HG03442 (cell line): ENCODE results near the gene TOLLIP.

Source experiments
- ATAC-seq: cut with Tn5 transposase; IDR thresholded peaks from one replicate; pipeline ENCODE4 v1.9.1; 2021; ENCODE audit warnings: mild to moderate bottlenecking, moderate library complexity; ENCODE audit not compliant: unreplicated experiment

Gene TOLLIP

DNA sequence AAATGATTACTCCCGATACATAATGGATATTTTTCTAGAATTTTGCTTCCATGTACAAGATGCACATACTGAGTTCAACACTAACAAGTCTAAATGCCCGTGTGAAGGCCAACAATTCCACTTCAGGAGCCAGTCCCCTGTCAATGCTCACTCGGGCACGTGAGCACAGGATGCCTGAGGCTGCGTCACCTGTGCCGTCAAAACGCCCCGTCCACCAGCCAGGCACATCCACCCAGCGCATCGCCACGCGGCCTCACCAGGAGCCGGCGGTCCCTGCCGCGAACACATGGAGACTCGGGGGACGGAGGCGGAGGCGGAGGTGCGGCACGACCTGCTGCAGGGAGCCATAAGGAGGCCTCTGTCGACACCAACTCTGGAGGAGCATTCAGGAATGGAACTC lies 9.8 kb downstream of the TOLLIP start:
- no peak for ATAC-seq

GRCh38 chr11:1298695-1299492 lies 10.5 kb downstream of the TOLLIP start:
- no peak for ATAC-seq

DNA sequence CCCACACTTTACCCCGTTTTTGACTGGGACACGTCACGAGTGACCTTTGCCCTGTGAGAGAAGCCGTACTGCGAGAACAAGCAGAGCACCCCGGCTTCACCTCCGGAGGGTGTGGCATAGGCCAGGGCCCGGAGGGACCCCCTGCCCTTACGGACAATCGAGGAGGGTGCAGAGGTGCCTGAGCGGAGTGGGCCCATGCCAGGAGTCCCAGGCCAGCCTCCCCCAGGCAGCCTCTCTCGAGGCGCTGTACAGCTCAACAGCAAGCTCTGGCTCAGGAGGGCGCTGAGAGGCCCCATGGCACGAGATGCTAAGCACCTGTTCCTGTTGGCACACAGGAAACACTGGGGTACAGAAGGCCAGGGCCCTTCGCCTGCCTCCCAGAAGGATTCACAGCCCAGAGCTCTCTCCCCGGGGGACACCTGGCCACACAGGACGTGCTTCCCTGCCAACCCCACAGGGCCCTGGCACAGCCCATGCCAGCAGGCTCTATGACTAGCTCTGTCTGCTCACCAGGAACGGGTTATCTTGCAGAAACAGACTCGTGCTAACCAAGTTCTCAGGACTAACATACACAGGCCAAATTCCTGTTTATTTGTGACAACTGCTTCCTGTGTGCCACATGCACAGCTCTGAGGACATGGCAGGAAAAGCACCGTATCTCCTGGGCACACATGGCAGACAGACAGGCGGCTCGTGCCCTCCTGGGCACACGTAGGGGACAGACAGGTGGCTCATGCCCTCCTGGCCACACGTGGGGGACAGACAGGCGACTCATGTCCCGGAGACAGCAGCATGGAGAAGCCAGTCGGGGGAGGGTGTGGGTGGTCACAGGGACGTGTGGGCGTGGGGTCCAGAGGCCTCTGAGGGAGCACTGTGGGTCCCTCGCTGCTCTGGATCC lies 11.6 kb downstream of the TOLLIP start:
- ATAC-seq: no peak

GRCh38 chr11:1297011-1297575 lies 12.3 kb downstream of the TOLLIP start:
- ATAC-seq: no peak

- no peak for ATAC-seq
Measured at GRCh38 chr11:1296287-1296686, 13.1 kb downstream of the TOLLIP start.

DNA sequence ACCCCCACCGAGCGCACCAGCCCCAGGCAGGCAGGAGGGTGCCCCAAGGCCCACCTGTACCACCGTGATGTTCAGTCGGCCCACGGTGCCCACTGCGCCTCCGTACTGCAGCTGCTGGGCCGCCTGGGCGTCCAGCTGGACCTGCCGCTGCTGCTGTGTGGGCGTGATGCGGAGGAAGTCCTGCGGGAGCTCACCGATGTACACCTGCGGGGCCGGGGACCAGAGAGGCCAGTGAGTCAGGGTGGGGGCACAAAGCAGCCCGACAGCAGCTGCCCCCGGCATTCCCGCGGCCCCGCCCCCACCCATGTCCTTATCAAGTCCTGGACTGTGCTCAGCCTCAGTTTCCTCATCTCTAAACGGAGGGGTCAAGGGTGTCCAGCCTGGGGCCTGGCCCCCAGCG lies 13.8 kb downstream of the TOLLIP start:
- ATAC-seq: no peak

GRCh38 chr11:1295086-1295485 lies 14.3 kb downstream of the TOLLIP start:
- no peak for ATAC-seq

DNA sequence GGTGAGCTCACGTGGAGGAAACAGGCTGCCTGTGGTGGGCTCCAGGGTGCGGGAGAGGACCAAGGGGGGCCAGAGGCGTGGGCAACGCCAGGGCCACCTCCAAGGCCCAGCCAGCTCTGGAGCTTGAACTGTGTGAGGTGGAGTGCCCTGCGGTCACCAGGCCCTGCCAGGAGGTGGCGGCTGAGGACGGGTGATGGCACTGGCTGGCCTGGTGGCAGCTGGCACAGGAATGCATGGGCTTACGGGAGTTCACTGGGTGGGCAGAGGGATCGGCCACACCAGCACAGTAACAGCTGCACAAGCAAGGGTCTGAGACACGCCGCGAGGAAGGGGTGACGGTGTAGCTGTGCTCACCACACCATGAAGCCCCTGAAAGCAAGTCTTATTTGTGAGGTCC lies 15.8 kb downstream of the TOLLIP start:
- ATAC-seq: no peak

GRCh38 chr11:1292644-1293618 lies 16.5 kb downstream of the TOLLIP start:
- ATAC-seq: no peak

GRCh38 chr11:1292018-1292643 lies 17.3 kb downstream of the TOLLIP start:
- ATAC-seq: no peak

DNA sequence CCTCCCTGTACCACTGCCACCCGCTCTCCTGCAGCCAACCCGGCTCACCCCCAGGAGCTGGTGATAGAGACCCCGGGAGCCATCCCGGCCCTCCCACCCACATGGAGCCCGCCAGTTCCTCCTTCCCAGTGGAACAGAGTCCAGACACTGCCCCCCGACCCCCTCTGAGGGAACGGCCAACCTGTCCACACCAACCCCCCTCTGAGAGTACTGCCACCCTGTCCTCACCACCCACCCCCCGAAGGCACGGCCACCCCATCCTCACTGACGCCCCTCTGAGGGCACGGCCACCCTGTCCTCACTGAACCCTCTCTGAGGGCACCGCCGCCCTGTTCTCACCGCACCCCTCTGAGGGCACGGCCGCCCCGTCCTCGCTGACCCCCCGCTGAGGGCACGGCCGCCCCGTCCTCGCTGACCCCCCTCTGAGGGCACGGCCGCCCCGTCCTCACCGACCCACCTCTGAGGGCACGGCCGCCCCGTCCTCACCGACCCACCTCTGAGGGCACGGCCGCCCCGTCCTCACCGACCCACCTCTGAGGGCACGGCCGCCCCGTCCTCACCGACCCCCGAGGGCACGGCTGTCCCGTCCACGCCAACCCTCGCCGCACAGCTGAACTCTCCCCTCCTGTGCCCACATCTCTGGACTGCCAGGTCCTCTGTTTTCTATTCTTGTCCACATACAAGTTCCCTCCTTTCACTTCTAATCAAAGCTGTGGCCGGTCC lies 18.0 kb downstream of the TOLLIP start:
- ATAC-seq: no peak

- no peak for ATAC-seq
Measured at GRCh38 chr11:1290052-1291040, 19.1 kb downstream of the TOLLIP start.

DNA sequence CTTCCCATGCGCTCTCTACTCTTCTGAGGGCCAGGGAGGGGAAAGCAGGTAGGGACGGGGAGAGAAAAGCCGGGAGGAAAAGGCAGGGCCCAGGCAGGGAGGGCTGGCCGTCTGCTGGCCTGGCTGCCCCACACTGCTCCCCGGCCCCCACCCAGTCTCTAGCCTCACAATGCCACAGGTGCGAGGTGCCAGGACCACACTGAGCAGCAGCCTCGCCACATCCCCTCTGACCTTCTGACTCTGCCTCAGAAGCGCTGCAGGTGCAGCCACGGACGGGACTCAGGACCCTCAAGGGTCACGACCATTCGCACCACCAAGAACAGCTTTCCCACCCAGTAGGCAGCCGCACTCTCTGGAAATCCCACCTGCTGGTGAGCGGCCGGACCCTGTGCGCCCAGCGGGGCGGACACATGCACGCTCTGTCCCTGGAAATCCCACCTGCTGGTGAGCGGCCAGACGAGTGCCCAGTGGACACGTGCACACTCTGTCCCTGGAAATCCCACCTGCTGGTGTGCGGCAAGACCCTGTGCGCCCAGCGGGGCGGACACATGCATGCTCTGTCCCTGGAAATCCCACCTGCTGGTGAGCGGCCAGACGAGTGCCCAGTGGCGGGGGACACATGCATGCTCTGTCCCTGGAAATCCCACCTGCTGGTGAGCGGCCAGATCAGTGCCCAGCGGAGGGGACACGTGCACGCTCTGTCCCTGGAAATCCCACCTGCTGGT lies 20.1 kb downstream of the TOLLIP start:
- no peak for ATAC-seq

DNA sequence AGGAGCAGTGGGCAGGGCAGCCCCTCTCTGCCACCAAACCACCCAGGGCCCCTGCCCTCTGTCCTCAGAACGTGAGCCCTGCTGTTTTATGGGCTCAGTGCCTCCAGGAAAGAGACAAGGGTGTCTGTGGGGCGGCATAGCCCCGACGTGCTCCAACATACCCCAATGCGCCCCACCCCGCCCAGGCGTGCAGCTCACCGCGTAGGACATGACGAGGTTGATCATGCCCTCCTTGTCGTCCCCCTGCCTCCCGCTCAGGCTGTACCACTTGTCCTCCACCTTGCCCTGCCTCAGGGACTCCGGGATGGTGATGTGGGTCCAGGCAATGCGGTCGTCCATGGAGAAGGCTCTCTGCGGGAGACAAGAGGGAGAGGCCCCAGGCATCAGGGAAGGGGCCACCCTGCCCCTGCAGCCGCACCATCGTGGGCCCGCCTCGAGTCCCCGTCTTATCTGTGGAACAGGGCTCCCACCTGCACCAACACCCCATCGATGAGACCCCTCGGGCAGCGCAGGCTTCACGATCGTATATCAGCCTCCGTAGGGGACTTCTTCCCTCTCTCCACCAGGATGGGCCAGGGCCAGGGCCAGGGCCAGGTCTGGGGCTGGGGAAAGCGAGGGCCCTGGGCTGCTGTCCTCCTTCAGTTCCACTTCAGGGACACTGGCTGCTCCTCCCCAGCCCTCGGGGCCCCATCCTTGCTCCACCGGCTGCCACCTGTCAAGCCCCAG lies 20.8 kb downstream of the TOLLIP start:
- no peak for ATAC-seq

DNA sequence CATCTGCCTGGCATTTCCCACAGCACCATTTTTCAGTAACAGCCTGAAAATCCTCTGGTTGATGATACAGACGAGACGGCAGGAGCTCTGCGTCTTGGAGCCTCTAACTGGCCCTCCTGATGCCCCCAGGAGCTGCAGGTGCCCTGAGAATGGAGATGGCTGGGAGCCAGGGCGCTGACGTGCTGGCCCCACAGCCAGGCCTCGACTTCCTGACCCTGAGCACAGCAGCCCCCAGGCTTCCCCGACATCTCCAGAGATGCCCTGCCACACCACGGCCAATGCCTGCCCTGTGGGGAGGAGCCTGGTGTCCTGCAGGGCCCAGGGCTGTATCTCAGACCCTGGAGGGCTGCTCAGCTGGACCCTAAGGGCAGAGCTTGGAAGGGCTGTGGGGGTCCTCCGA lies 21.5 kb downstream of the TOLLIP start:
- ATAC-seq: no peak

- no peak for ATAC-seq
Measured at GRCh38 chr11:1285876-1286275, 23.6 kb downstream of the TOLLIP start.

- ATAC-seq: no peak
Measured at GRCh38 chr11:1285316-1285744, 24.1 kb downstream of the TOLLIP start.
